HepG2 (cell line): ENCODE data around the gene SLC22A12. TPM values are rescaled to one million over a fixed set of nuclear protein-coding genes. Genes with fewer than 3 reads are reported as not detected.

Source experiments
- ATAC-seq: fragments of 200-7000 bp; cut with Tn5 transposase; 3 replicates; pipeline ENCODE4 v1.9.1; 2020; ENCODE audit warnings: mild to moderate bottlenecking, moderate library complexity
- BruUV-seq: library from RNA; stranded (reverse); fragments of 400-500 nt; replicated peaks from 2 replicates; lab custom pipeline; 2021; lab: Mats Ljungman, UMichigan
- CTCF ChIA-PET: fragments of 300-600 bp; formaldehyde crosslinking; extraction: SDS; loops from one replicate; lab custom pipeline; 2021; ENCODE audit warnings: low total read pairs, inconsistent platforms, low intra/inter-chr PET ratio; lab: Yijun Ruan, JAX
- POLR2A ChIA-PET: fragments of 350-600 bp; sonication (Branson Sonifier 250); formaldehyde crosslinking; loops from one replicate; lab custom pipeline; 2020; ENCODE audit warnings: antibody characterized with exemption, inconsistent platforms; lab: Yijun Ruan, JAX
- DNase-seq: peaks from one replicate; pipeline ENCODE4 v3.0.0-alpha.2; 2015; ENCODE audit warnings: low spot score
- FAIRE-seq: peaks from 3 replicates; lab custom pipeline; 2011; peaks lifted over from hg19 to GRCh38; lab: Jason Lieb, UNC
- H2AFZ ChIP-seq: one replicate; pipeline ENCODE4 v1.6.1; 2011; ENCODE audit warnings: low read length, inconsistent platforms
- H3K27ac ChIP-seq: fragments of 300-600 bp; 3 replicates; pipeline ENCODE4 v1.8.0; 2011; ENCODE audit warnings: mixed run types, mild to moderate bottlenecking, mixed read lengths, low read length, inconsistent platforms; ENCODE audit not compliant: insufficient read depth; ENCODE audit errors: extremely low read length
- H3K27me3 ChIP-seq, 2 experiments: fragments of 200-600 bp in 1 of 2; 2 replicates in 1 of 2; 3 replicates in 1 of 2; pipeline versions ENCODE4 v1.6.0 to v1.8.0; 2011; ENCODE audit warnings: low read length in 2 of 2, mild to moderate bottlenecking in 2 of 2, moderate library complexity in 2 of 2, inconsistent platforms in 1 of 2; ENCODE audit not compliant: insufficient read depth in 2 of 2, control insufficient read depth in 1 of 2
- H3K36me3 ChIP-seq, 2 experiments: fragments of 200-600 bp in 1 of 2; replicated peaks in 1 of 2; 2 replicates in 1 of 2; 3 replicates in 1 of 2; pipeline versions ENCODE4 v1.5.1 to v1.8.0; 2011; ENCODE audit warnings: low read length in 2 of 2, inconsistent platforms in 1 of 2; ENCODE audit not compliant: insufficient read depth in 2 of 2, control insufficient read depth in 1 of 2
- H3K4me1 ChIP-seq: 2 replicates; pipeline ENCODE4 v1.5.1; 2012; ENCODE audit warnings: low read length, inconsistent platforms; ENCODE audit not compliant: insufficient read depth
- H3K4me2 ChIP-seq: 2 replicates; pipeline ENCODE4 v1.6.0; 2011; ENCODE audit warnings: low read depth, low read length, inconsistent platforms
- H3K4me3 ChIP-seq, 3 experiments: fragments of 200-600 bp in 1 of 3; sonication (generic), shearing (Covaris generic) in 1 of 3; replicated peaks in 1 of 3; 2 replicates each; pipeline ENCODE4 v1.5.1; 2011 to 2016; ENCODE audit warnings: low read length in 3 of 3, inconsistent platforms in 2 of 3, low read depth in 2 of 3, mild to moderate bottlenecking in 2 of 3, control low read depth in 1 of 3, mixed read lengths in 1 of 3; ENCODE audit not compliant: insufficient read depth in 1 of 3
- H3K79me2 ChIP-seq: one replicate; pipeline ENCODE4 v1.6.1; 2011; ENCODE audit warnings: low read length, inconsistent platforms; ENCODE audit not compliant: insufficient read depth
- H3K9ac ChIP-seq: 2 replicates; pipeline ENCODE4 v1.6.0; 2011; ENCODE audit warnings: mild to moderate bottlenecking, low read depth, low read length, inconsistent platforms; ENCODE audit not compliant: insufficient read depth
- H3K9me3 ChIP-seq: 2 replicates; pipeline ENCODE4 v1.5.1; 2012; ENCODE audit warnings: mild to moderate bottlenecking, low read length
- H4K20me1 ChIP-seq: 2 replicates; pipeline ENCODE4 v1.6.0; 2011; ENCODE audit warnings: inconsistent platforms, mild to moderate bottlenecking, low read length, moderate library complexity; ENCODE audit not compliant: insufficient read depth
- DMAP1 ChIP-seq: IDR thresholded peaks from 2 replicates; pipeline ENCODE4 v1.6.1; 2016
- HDAC1 ChIP-seq: sonication (generic); formaldehyde crosslinking; IDR thresholded peaks from 2 replicates; pipeline ENCODE4 v1.5.1; 2020; ENCODE audit warnings: mild to moderate bottlenecking, missing genetic modification reagents
- KDM2A ChIP-seq: sonication (generic); formaldehyde crosslinking; IDR thresholded peaks from 2 replicates; pipeline ENCODE4 v1.4.0; 2020; ENCODE audit warnings: low read depth, missing genetic modification reagents, borderline replicate concordance
- MAFG ChIP-seq: sonication (generic); formaldehyde crosslinking; IDR thresholded peaks from 2 replicates; pipeline ENCODE4 v1.5.1; 2020; ENCODE audit warnings: mild to moderate bottlenecking, missing genetic modification reagents
- NBN ChIP-seq: fragments of 450-650 bp; conservative IDR thresholded peaks from 2 replicates; pipeline ENCODE4 v1.6.1; 2017
- SOX6 ChIP-seq, 2 experiments: fragments of 450-650 bp in 1 of 2; sonication (generic) in 1 of 2; formaldehyde crosslinking in 1 of 2; IDR thresholded peaks; 2 replicates each; pipeline versions ENCODE4 v1.4.0 to v1.6.1; 2017 to 2020; ENCODE audit warnings: antibody characterized with exemption in 1 of 2, mild to moderate bottlenecking in 1 of 2, missing genetic modification reagents in 1 of 2
- TARDBP ChIP-seq: sonication (generic); formaldehyde crosslinking; IDR thresholded peaks from 2 replicates; pipeline ENCODE4 v1.8.0; 2022; ENCODE audit warnings: mild to moderate bottlenecking, missing genetic modification reagents
- U2AF2 ChIP-seq: fragments of 200-400 bp; formaldehyde crosslinking; IDR thresholded peaks from 2 replicates; pipeline ENCODE4 v1.6.1; 2017; ENCODE audit warnings: low read depth, mild to moderate bottlenecking, low read length
- ZFY ChIP-seq: sonication (generic); formaldehyde crosslinking; IDR thresholded peaks from 2 replicates; pipeline ENCODE4 v1.4.0; 2020; ENCODE audit warnings: missing genetic modification reagents
- ZFYVE20 ChIP-seq: sonication (generic); formaldehyde crosslinking; IDR thresholded peaks from 2 replicates; pipeline ENCODE4 v1.8.0; 2023; ENCODE audit warnings: low read depth, mild to moderate bottlenecking, moderate library complexity, missing genetic modification reagents, borderline replicate concordance
- ZNF496 ChIP-seq: sonication (generic); formaldehyde crosslinking; IDR thresholded peaks from 2 replicates; pipeline ENCODE4 v1.8.1; 2023; ENCODE audit warnings: mild to moderate bottlenecking, moderate library complexity, missing genetic modification reagents; ENCODE audit not compliant: insufficient replicate concordance
- ZNF883 ChIP-seq: sonication (generic); formaldehyde crosslinking; IDR thresholded peaks from 2 replicates; pipeline ENCODE4 v1.5.1; 2020; ENCODE audit warnings: mild to moderate bottlenecking, missing genetic modification reagents; ENCODE audit errors: not compliant biosample characterization
- WGBS: methylation state at CpG from one replicate; pipeline ENCODE4 v1.1.6; 2017; ENCODE audit warnings: low lambda C conversion rate; 5-methylcytosine and 5-hydroxymethylcytosine counted together
- in situ Hi-C: cut with HindIII; loops from 2 replicates; pipeline ENCODE4 v1.10.0; 2017; ENCODE audit warnings: low pct_unique_long_range_greater_than_20kb; ENCODE audit not compliant: extremely low pct_ligation_motif_present
- intact Hi-C: fragments of 100-400 bp; cut with micrococcal nuclease; formaldehyde crosslinking; loops from one replicate; pipeline ENCODE4 v1.10.0; 2022; ENCODE audit not compliant: unreplicated experiment
- polyA plus RNA-seq, 8 experiments: library from polyadenylated mRNA; depleted of rRNA in 3 of 8; stranded (reverse) in 7 of 8; unstranded in 1 of 8; fragments of >200 nt; fragmentation: Illumina TruSeq in 4 of 8; extraction: Trizol in 4 of 8; gene quantifications; 2 replicates each; pipeline versions ENCODE4 v1.2.1 to v1.2.3, GENCODE V29; 2011 to 2016; ENCODE audit warnings: low read depth in 4 of 8, missing spikeins in 1 of 8, mixed read lengths in 1 of 8; ENCODE audit not compliant: insufficient read depth in 1 of 8
- total RNA-seq, 5 experiments: library from RNA; depleted of rRNA; stranded (reverse); fragments of >200 nt; fragmentation: Illumina TruSeq; extraction: Trizol; gene quantifications; 2 replicates each; pipeline ENCODE4 v1.2.3, GENCODE V29; 2016; ENCODE audit warnings: low read depth in 1 of 5
- TF ChIP-seq, protein P1 (sequence below): sonication (generic); formaldehyde crosslinking; IDR thresholded peaks from 2 replicates; pipeline ENCODE4 v1.8.1; 2023; ENCODE audit warnings: mild to moderate bottlenecking, missing genetic modification reagents, borderline replicate concordance
- TF ChIP-seq, protein P2 (sequence below): sonication (generic); formaldehyde crosslinking; IDR thresholded peaks from 2 replicates; pipeline ENCODE4 v1.8.0; 2022; ENCODE audit warnings: missing genetic modification reagents, mild to moderate bottlenecking, moderate library complexity, borderline replicate concordance
- TF ChIP-seq, protein P3 (sequence below): sonication (generic); formaldehyde crosslinking; IDR thresholded peaks from 2 replicates; pipeline ENCODE4 v1.4.0; 2020; ENCODE audit warnings: missing genetic modification reagents, borderline replicate concordance

Gene SLC22A12
- total and polyA plus RNA-seq, 2 of the 13 experiments (the other 11 are each of a cell fraction or from before 2014, with no cell fraction given): not detected

DNA sequence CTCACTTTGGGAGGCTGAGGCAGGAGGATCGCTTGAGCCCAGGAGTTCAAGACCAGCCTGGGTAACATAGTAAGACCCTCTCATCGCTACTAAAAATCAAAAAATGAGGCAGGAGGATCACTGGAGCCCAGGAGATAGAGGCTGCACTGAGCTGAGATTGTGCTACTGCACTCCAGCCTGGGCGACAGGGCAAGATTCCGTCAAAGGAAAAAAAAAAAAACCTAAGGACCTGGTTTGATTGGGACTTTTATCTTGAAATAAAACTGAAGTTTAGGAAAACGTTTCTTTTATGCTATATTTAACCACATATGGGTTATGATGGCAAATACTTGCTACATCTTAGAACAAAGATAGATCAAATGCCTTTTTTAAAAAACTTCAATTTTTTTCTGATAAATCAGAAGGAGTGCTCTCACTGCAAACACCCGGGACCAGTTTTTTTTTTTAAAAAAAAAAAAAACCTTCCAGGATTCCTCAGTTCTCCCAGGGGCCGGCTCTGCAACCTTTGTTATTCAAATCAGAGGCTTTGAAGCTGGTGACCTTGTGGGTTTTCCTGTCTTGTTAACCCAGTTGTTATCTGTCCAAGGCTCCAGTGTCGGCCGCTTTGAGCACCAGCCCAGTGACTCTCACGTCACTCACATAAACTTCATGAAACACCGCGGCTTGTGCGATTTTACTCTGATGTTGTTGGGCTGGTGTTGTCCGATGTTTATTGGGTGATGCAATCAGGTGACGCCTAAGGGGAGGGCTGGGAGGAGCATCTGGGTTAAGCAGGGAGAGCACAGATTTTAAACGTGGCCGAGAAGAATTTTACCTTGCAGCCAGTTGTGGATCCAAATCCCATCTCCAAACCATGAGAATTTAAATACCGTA, 24.7 kb upstream of the SLC22A12 start:
- Histone ChIP-seq H3K27ac (peak overlapping the region; percentile 49), H3K4me2 (peak overlapping the region; percentile 68), H3K27me3 (0 out of 5 replicates have a peak, but pooled peaks cover 0 to 2% of the 10 kb centered on the region in 2 experiments), H3K4me3 (peak overlapping the region in 2 of 3 experiments; percentile 13 to 30; a peak in 1 of 6 replicates), H3K79me2 (no peaks in the 10 kb centered on the region), H4K20me1 (no peaks in the 10 kb centered on the region), H3K36me3 (no peaks in the 10 kb centered on the region), H3K9me3 (no peaks in the 10 kb centered on the region), H3K4me1 (peaks cover 46% of the 10 kb centered on the region), H3K9ac (peak overlapping the region; percentile 52), H2AFZ (no peak overlapping the region)
- intact Hi-C loops (no loop called here), in situ Hi-C loops (no loop called here)
- ATAC-seq: peak; percentile 81
- peak; percentile 99 for DNase-seq
- FAIRE-seq: peak; percentile 92
- ChIA-PET POLR2A (interaction anchor here (0.7 to 1.5 kb wide), 4 partner anchors 15 to 295 kb away, joined by 3 to 5 read pairs (median 3); partner anchors contain the start of genes PRDX5 and TRMT112), CTCF (interaction anchor here (1.0 kb wide), 1 partner anchor 13 kb away, joined by 3 read pairs; no protein-coding TSS in a partner anchor)
- WGBS: 11% methylated on average over 18 of the region's 18 CpGs
- BruUV-seq: no TSS peak
- TF ChIP-seq MAFG (no peak), NBN (no peak), HDAC1 (CRISPR knock-in tag) (no peak), DMAP1 (CRISPR knock-in tag) (no peak), ZFYVE20 (CRISPR knock-in tag) (no peak), KDM2A (CRISPR knock-in tag) (peak; percentile 81), ZFY (CRISPR knock-in tag) (peak; percentile 14; the same call in 1 of the 2 replicates), SOX6 (IDR thresholded peaks at IDR 0.05) (no peak), SOX6 (CRISPR knock-in tag; IDR thresholded peaks at IDR 0.05) (peak; percentile 99), TARDBP (CRISPR knock-in tag) (peak; percentile 48; the same call in 1 of the 2 replicates), U2AF2 (no peak), ZNF496 (CRISPR knock-in tag) (no peak), ZNF883 (CRISPR knock-in tag) (no peak)
- TF ChIP-seq, protein P1, sequence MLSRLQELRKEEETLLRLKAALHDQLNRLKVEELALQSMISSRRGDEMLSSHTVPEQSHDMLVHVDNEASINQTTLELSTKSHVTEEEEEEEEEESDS (CRISPR knock-in tag): no peak
- TF ChIP-seq, protein P2, sequence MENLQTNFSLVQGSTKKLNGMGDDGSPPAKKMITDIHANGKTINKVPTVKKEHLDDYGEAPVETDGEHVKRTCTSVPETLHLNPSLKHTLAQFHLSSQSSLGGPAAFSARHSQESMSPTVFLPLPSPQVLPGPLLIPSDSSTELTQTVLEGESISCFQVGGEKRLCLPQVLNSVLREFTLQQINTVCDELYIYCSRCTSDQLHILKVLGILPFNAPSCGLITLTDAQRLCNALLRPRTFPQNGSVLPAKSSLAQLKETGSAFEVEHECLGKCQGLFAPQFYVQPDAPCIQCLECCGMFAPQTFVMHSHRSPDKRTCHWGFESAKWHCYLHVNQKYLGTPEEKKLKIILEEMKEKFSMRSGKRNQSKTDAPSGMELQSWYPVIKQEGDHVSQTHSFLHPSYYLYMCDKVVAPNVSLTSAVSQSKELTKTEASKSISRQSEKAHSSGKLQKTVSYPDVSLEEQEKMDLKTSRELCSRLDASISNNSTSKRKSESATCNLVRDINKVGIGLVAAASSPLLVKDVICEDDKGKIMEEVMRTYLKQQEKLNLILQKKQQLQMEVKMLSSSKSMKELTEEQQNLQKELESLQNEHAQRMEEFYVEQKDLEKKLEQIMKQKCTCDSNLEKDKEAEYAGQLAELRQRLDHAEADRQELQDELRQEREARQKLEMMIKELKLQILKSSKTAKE (CRISPR knock-in tag): peak; percentile 40; the same call in 1 of the 2 replicates
- TF ChIP-seq, protein P3, sequence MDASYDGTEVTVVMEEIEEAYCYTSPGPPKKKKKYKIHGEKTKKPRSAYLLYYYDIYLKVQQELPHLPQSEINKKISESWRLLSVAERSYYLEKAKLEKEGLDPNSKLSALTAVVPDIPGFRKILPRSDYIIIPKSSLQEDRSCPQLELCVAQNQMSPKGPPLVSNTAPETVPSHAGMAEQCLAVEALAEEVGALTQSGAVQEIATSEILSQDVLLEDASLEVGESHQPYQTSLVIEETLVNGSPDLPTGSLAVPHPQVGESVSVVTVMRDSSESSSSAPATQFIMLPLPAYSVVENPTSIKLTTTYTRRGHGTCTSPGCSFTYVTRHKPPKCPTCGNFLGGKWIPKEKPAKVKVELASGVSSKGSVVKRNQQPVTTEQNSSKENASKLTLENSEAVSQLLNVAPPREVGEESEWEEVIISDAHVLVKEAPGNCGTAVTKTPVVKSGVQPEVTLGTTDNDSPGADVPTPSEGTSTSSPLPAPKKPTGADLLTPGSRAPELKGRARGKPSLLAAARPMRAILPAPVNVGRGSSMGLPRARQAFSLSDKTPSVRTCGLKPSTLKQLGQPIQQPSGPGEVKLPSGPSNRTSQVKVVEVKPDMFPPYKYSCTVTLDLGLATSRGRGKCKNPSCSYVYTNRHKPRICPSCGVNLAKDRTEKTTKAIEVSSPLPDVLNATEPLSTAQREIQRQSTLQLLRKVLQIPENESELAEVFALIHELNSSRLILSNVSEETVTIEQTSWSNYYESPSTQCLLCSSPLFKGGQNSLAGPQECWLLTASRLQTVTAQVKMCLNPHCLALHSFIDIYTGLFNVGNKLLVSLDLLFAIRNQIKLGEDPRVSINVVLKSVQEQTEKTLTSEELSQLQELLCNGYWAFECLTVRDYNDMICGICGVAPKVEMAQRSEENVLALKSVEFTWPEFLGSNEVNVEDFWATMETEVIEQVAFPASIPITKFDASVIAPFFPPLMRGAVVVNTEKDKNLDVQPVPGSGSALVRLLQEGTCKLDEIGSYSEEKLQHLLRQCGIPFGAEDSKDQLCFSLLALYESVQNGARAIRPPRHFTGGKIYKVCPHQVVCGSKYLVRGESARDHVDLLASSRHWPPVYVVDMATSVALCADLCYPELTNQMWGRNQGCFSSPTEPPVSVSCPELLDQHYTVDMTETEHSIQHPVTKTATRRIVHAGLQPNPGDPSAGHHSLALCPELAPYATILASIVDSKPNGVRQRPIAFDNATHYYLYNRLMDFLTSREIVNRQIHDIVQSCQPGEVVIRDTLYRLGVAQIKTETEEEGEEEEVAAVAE (CRISPR knock-in tag): peak; percentile 74; the same call in 1 of the 2 replicates
